VCaP (cell line): ENCODE results near the gene MEX3D.

Experiments used
- H3K27ac ChIP-seq: fragments of 450-650 bp; 2 replicates; pipeline ENCODE4 v1.5.1; 2017
- TF ChIP-seq, protein P1 (sequence below): fragments of 450-650 bp; conservative IDR thresholded peaks from 2 replicates; pipeline ENCODE4 v1.5.1; 2017; ENCODE audit warnings: mild to moderate bottlenecking, moderate library complexity

MEX3D gene

DNA sequence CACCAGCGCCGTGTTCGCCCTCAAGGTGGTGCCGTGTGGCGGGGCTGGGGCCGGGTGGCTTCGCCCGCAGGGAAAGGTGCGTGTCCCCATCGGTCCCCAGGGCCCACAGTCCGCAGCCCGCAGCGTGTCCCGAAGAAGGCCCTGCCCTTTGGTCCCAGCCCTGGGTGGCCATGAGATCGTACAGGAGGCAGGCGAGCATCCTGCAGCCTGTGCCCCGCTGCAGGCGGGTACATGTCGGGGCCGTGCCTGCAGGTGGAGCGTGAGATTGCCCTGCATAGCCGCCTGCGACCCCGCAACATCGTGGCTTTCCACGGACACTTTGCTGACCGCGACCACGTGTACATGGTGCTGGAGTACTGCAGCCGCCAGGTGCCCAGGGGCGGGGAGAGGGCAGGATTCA lies 42.8 kb downstream of the MEX3D start:
- H3K27ac ChIP-seq: no peak overlapping the region
- TF ChIP-seq, protein P1, sequence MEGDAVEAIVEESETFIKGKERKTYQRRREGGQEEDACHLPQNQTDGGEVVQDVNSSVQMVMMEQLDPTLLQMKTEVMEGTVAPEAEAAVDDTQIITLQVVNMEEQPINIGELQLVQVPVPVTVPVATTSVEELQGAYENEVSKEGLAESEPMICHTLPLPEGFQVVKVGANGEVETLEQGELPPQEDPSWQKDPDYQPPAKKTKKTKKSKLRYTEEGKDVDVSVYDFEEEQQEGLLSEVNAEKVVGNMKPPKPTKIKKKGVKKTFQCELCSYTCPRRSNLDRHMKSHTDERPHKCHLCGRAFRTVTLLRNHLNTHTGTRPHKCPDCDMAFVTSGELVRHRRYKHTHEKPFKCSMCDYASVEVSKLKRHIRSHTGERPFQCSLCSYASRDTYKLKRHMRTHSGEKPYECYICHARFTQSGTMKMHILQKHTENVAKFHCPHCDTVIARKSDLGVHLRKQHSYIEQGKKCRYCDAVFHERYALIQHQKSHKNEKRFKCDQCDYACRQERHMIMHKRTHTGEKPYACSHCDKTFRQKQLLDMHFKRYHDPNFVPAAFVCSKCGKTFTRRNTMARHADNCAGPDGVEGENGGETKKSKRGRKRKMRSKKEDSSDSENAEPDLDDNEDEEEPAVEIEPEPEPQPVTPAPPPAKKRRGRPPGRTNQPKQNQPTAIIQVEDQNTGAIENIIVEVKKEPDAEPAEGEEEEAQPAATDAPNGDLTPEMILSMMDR: no peak

- TF ChIP-seq, protein P1: no peak
Measured at GRCh38 chr19:1524972-1525325, 43.2 kb downstream of the MEX3D start.

DNA sequence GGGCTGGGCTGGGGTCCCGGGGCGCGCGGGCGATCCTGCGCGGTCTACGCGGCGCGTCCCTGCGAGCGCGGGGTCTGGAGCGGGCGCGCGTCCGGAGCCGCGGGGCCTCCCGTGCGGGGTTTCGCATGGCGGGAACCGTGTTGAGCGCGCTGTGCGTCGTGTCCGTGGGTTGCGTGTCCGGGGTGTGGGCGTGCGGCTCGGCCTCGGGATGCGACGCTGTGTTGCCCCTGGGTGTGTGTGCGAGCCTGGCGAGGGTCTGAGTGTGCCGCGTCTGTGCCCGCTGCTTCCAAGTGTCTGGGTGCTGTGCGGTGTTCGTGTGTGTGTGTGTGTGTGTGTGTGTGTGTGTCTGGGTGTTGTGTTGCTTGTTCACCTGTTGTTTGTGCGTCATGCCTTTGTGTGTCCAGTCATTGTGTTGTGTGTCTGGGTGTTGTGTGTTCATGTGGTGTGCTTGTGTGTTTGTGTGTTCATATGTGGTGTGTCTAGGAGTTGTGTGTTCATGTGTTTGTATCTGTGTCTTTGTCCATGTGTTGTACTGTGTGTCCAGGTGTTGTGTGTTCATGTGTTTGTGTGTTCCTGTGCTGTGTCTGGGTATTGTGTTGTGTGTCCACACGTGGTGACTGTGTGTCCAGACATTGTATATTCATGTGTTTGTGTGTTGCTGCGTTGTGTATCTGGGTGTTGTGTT lies 43.7 kb downstream of the MEX3D start:
- TF ChIP-seq, protein P1: no peak
- no peak overlapping the region for H3K27ac ChIP-seq

More at GRCh38 chr19:1524972-1525325, 43.2 kb downstream of the MEX3D start:
- H3K27ac ChIP-seq: no peak overlapping the region

GRCh38 chr19:1523412-1524286 lies 44.5 kb downstream of the MEX3D start, which contains the start of gene PLK5:
TSS of gene PLK5 (plus strand) at chr19:1524077. CDS start at chr19:1526997, 2,920 bp downstream.
- TF ChIP-seq, protein P1: 0 out of 2 replicates have a peak, but pooled peaks have one; percentile 9
- H3K27ac ChIP-seq: no peak within 1 kb of the TSS

DNA sequence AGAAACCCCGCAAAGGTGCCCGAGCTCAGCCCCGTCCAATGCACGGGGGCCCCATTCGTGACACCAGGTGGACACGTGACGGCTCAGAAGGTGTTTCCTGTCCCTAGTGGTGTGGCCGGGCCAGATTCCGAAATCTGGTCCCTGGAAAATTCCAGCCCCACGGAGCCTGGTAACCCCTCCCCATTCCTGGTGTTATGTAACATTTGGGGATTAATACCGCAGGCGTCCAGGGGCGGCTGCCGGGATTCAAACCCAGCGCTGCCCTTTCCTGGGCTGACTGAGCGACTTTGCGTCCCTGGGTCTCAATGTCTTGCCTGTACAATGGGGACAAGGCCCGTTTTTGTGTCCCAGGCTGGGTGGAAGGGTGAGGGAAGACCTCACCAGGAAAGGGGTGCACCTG lies 45.3 kb downstream of the MEX3D start:
- TF ChIP-seq, protein P1: no peak
- H3K27ac ChIP-seq: no peak overlapping the region

DNA sequence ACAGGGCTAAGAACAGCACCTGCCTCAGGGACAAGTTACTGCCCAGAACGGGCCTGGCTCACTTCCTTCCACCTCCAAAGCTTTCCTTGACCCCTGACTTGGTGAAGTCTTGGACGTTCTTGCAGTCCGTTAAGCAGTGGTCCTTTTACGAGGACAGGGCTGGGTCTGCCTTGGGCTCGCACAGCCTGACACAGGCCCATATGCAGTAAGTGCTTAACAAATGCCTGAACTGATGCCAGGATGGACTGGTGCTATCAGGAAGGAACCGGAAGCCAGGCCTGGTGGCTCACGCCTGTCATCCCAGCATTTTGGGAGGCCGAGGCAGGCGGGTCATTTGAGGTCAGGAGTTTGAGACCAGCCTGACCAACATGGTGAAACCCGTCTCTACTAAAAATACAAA lies 46.1 kb downstream of the MEX3D start:
- TF ChIP-seq, protein P1: no peak
- H3K27ac ChIP-seq: no peak overlapping the region

GRCh38 chr19:1521636-1522035 lies 46.5 kb downstream of the MEX3D start:
- TF ChIP-seq, protein P1: no peak
- H3K27ac ChIP-seq: no peak overlapping the region
